Loucy (cell line): ENCODE results near the gene ITPK1.

Experiments used
- H2AFZ ChIP-seq: fragments of 200-600 bp; sonication (generic); 2 replicates; pipeline ENCODE4 v1.6.0; 2016; ENCODE audit warnings: antibody characterized with exemption, mild to moderate bottlenecking, low read length, moderate library complexity
- H3F3A ChIP-seq: fragments of 200-600 bp; 2 replicates; pipeline ENCODE4 v1.6.0; 2016; ENCODE audit warnings: antibody characterized with exemption, low read depth, mild to moderate bottlenecking
- H3K27me3 ChIP-seq: fragments of 200-600 bp; sonication (generic); 2 replicates; pipeline ENCODE4 v1.6.1; 2014; ENCODE audit warnings: low read length, mild to moderate bottlenecking; ENCODE audit not compliant: insufficient read depth, poor library complexity, severe bottlenecking
- H3K36me3 ChIP-seq: fragments of 200-600 bp; sonication (generic); 2 replicates; pipeline ENCODE4 v1.6.1; 2016; ENCODE audit warnings: low read length; ENCODE audit not compliant: insufficient read depth
- H3K4me1 ChIP-seq: fragments of 200-600 bp; sonication (generic); 2 replicates; pipeline ENCODE4 v1.5.1; 2014; ENCODE audit warnings: low read length, mild to moderate bottlenecking; ENCODE audit not compliant: insufficient read depth, poor library complexity, severe bottlenecking
- H3K4me2 ChIP-seq: fragments of 200-600 bp; sonication (generic); 2 replicates; pipeline ENCODE4 v1.6.0; 2014; ENCODE audit warnings: antibody characterized with exemption, low read length, low read depth, mild to moderate bottlenecking; ENCODE audit not compliant: poor library complexity, severe bottlenecking
- H3K4me3 ChIP-seq: fragments of 200-600 bp; sonication (generic); 2 replicates; pipeline ENCODE4 v1.5.1; 2014; ENCODE audit warnings: low read length, mild to moderate bottlenecking, mixed read lengths; ENCODE audit not compliant: poor library complexity, severe bottlenecking
- H3K79me2 ChIP-seq: fragments of 200-600 bp; sonication (generic); 2 replicates; pipeline ENCODE4 v1.6.1; 2014; ENCODE audit warnings: low read length; ENCODE audit not compliant: insufficient read depth
- H3K9ac ChIP-seq: fragments of 200-600 bp; sonication (generic); 2 replicates; pipeline ENCODE4 v1.6.0; 2014; ENCODE audit warnings: mild to moderate bottlenecking, low read depth, low read length, moderate library complexity; ENCODE audit not compliant: poor library complexity, severe bottlenecking
- H3K9me2 ChIP-seq: fragments of 200-600 bp; sonication (generic); replicated peaks from 2 replicates; pipeline ENCODE4 v1.6.1; 2016; ENCODE audit warnings: low read depth, low read length, mixed read lengths
- H3K9me3 ChIP-seq: fragments of 200-600 bp; sonication (generic); 2 replicates; pipeline ENCODE4 v1.6.1; 2014; ENCODE audit warnings: mild to moderate bottlenecking, antibody characterized with exemption, low read length, low read depth; ENCODE audit not compliant: insufficient read depth
- H4K20me1 ChIP-seq: fragments of 200-600 bp; sonication (generic); 2 replicates; pipeline ENCODE4 v1.6.0; 2014; ENCODE audit warnings: antibody characterized with exemption, low read length, mild to moderate bottlenecking; ENCODE audit not compliant: insufficient read depth, poor library complexity, severe bottlenecking
- EZH2phosphoT487 ChIP-seq: fragments of 200-600 bp; IDR thresholded peaks from 2 replicates; pipeline ENCODE4 v1.6.1; 2018; ENCODE audit warnings: antibody characterized with exemption, mild to moderate bottlenecking, moderate library complexity, borderline replicate concordance
- TF ChIP-seq, protein P1 (sequence below): fragments of 200-600 bp; sonication (generic); conservative IDR thresholded peaks from 2 replicates; pipeline ENCODE4 v1.5.1; 2014; ENCODE audit warnings: mild to moderate bottlenecking, antibody characterized with exemption, low read length

Gene ITPK1

DNA sequence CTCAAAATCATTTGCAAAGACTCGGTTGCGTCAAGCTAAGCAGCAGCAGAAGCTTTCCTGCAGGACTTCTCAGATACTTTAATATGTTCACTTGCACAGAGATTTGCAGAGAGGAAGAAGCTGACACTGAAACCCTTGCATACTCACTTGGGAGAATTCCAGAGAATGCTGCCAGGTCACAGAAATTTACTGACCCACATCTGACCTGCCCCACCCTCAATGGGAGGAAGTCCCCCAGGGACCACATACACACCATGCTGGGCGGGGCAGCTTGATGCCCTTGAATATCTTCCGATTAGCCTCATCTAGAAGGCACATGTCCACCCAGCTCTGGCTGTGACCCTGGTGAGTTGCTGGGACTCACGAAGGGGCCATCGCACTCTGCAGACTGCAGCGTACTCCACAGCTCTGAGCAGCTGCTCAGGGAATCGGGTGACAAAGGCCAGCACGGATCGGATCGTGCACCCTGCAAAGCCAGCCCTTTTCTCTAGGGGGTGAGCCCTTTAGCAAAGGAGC, 83.2 kb downstream of the ITPK1 start:
- Histone ChIP-seq H3K4me3 (no peak overlapping the region), H3K36me3 (peaks cover 2% of the 10 kb centered on the region; the same call in 1 of the 2 replicates), H3K9me2 (no peaks in the 10 kb centered on the region), H3F3A (no peaks in the 10 kb centered on the region), H3K9ac (no peak overlapping the region), H3K9me3 (no peaks in the 10 kb centered on the region), H4K20me1 (no peaks in the 10 kb centered on the region), H3K27me3 (no peaks in the 10 kb centered on the region), H3K4me1 (peaks cover 5% of the 10 kb centered on the region), H3K4me2 (no peak overlapping the region), H3K79me2 (peaks cover 7% of the 10 kb centered on the region; the same call in 1 of the 2 replicates), H2AFZ (no peak overlapping the region)
- no peak for TF ChIP-seq EZH2phosphoT487
- TF ChIP-seq, protein P1, sequence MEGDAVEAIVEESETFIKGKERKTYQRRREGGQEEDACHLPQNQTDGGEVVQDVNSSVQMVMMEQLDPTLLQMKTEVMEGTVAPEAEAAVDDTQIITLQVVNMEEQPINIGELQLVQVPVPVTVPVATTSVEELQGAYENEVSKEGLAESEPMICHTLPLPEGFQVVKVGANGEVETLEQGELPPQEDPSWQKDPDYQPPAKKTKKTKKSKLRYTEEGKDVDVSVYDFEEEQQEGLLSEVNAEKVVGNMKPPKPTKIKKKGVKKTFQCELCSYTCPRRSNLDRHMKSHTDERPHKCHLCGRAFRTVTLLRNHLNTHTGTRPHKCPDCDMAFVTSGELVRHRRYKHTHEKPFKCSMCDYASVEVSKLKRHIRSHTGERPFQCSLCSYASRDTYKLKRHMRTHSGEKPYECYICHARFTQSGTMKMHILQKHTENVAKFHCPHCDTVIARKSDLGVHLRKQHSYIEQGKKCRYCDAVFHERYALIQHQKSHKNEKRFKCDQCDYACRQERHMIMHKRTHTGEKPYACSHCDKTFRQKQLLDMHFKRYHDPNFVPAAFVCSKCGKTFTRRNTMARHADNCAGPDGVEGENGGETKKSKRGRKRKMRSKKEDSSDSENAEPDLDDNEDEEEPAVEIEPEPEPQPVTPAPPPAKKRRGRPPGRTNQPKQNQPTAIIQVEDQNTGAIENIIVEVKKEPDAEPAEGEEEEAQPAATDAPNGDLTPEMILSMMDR, result no peak

GRCh38 chr14:93031505-93032315, 84.0 kb downstream of the ITPK1 start:
- Histone ChIP-seq H3K9me2 (no peaks in the 10 kb centered on the region), H3K27me3 (no peaks in the 10 kb centered on the region), H3K4me1 (peaks cover 5% of the 10 kb centered on the region), H3F3A (no peaks in the 10 kb centered on the region), H3K79me2 (peaks cover 4% of the 10 kb centered on the region; the same call in 1 of the 2 replicates), H3K9me3 (no peaks in the 10 kb centered on the region), H3K36me3 (no peaks in the 10 kb centered on the region; the same call in 1 of the 2 replicates), H2AFZ (no peak overlapping the region), H3K4me2 (no peak overlapping the region), H3K9ac (no peak overlapping the region), H3K4me3 (no peak overlapping the region), H4K20me1 (no peaks in the 10 kb centered on the region)
- TF ChIP-seq, protein P1, result no peak
- TF ChIP-seq EZH2phosphoT487, result no peak

DNA sequence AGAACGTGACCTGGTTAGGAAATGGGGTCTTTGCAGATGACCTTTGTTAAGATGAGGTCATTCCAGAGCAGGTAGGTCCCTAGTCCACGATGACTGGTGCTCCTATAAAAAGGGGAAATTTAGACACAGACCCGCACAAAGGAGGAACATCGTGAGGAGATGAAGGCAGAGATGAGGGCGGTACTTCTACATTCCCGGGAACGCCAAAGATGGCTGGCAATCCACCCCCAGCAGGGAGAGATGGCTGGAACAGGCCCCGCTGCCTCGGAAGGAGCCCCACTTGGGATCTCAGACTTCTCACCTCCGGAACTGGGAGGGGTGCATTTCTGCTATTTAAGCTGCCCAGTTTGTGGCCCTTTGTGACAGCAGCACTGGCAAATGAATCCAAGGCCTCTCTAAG, 85.0 kb downstream of the ITPK1 start:
- H4K20me1 ChIP-seq, result no peaks in the 10 kb centered on the region
- no peak overlapping the region for H3K4me3 ChIP-seq
- no peaks in the 10 kb centered on the region for H3F3A ChIP-seq
- H3K4me1 ChIP-seq, result peaks cover 5% of the 10 kb centered on the region
- peaks cover 4% of the 10 kb centered on the region for H3K79me2 ChIP-seq
- no peak overlapping the region for H2AFZ ChIP-seq
- no peak overlapping the region for H3K4me2 ChIP-seq
- H3K9me2 ChIP-seq, result no peaks in the 10 kb centered on the region
- H3K27me3 ChIP-seq, result no peaks in the 10 kb centered on the region
- no peaks in the 10 kb centered on the region for H3K9me3 ChIP-seq
- no peak overlapping the region for H3K9ac ChIP-seq
- TF ChIP-seq, protein P1, result no peak
- TF ChIP-seq EZH2phosphoT487, result no peak
- H3K36me3 ChIP-seq, result no peaks in the 10 kb centered on the region; the same call in 1 of the 2 replicates
